Loucy (cell line): ENCODE measurements around the gene SLC27A5.

Experiments
- H2AFZ ChIP-seq: fragments of 200-600 bp; sonication (generic); 2 replicates; pipeline ENCODE4 v1.6.0; 2016; ENCODE audit warnings: antibody characterized with exemption, mild to moderate bottlenecking, low read length, moderate library complexity
- H3F3A ChIP-seq: fragments of 200-600 bp; 2 replicates; pipeline ENCODE4 v1.6.0; 2016; ENCODE audit warnings: antibody characterized with exemption, low read depth, mild to moderate bottlenecking
- H3K27me3 ChIP-seq: fragments of 200-600 bp; sonication (generic); 2 replicates; pipeline ENCODE4 v1.6.1; 2014; ENCODE audit warnings: low read length, mild to moderate bottlenecking; ENCODE audit not compliant: insufficient read depth, poor library complexity, severe bottlenecking
- H3K36me3 ChIP-seq: fragments of 200-600 bp; sonication (generic); 2 replicates; pipeline ENCODE4 v1.6.1; 2016; ENCODE audit warnings: low read length; ENCODE audit not compliant: insufficient read depth
- H3K4me1 ChIP-seq: fragments of 200-600 bp; sonication (generic); 2 replicates; pipeline ENCODE4 v1.5.1; 2014; ENCODE audit warnings: low read length, mild to moderate bottlenecking; ENCODE audit not compliant: insufficient read depth, poor library complexity, severe bottlenecking
- H3K4me2 ChIP-seq: fragments of 200-600 bp; sonication (generic); 2 replicates; pipeline ENCODE4 v1.6.0; 2014; ENCODE audit warnings: antibody characterized with exemption, low read length, low read depth, mild to moderate bottlenecking; ENCODE audit not compliant: poor library complexity, severe bottlenecking
- H3K4me3 ChIP-seq: fragments of 200-600 bp; sonication (generic); 2 replicates; pipeline ENCODE4 v1.5.1; 2014; ENCODE audit warnings: low read length, mild to moderate bottlenecking, mixed read lengths; ENCODE audit not compliant: poor library complexity, severe bottlenecking
- H3K79me2 ChIP-seq: fragments of 200-600 bp; sonication (generic); 2 replicates; pipeline ENCODE4 v1.6.1; 2014; ENCODE audit warnings: low read length; ENCODE audit not compliant: insufficient read depth
- H3K9ac ChIP-seq: fragments of 200-600 bp; sonication (generic); 2 replicates; pipeline ENCODE4 v1.6.0; 2014; ENCODE audit warnings: mild to moderate bottlenecking, low read depth, low read length, moderate library complexity; ENCODE audit not compliant: poor library complexity, severe bottlenecking
- H3K9me2 ChIP-seq: fragments of 200-600 bp; sonication (generic); replicated peaks from 2 replicates; pipeline ENCODE4 v1.6.1; 2016; ENCODE audit warnings: low read depth, low read length, mixed read lengths
- H3K9me3 ChIP-seq: fragments of 200-600 bp; sonication (generic); 2 replicates; pipeline ENCODE4 v1.6.1; 2014; ENCODE audit warnings: mild to moderate bottlenecking, antibody characterized with exemption, low read length, low read depth; ENCODE audit not compliant: insufficient read depth
- H4K20me1 ChIP-seq: fragments of 200-600 bp; sonication (generic); 2 replicates; pipeline ENCODE4 v1.6.0; 2014; ENCODE audit warnings: antibody characterized with exemption, low read length, mild to moderate bottlenecking; ENCODE audit not compliant: insufficient read depth, poor library complexity, severe bottlenecking
- CTCF ChIP-seq: fragments of 200-600 bp; sonication (generic); conservative IDR thresholded peaks from 2 replicates; pipeline ENCODE4 v1.5.1; 2014; ENCODE audit warnings: mild to moderate bottlenecking, antibody characterized with exemption, low read length
- EZH2phosphoT487 ChIP-seq: fragments of 200-600 bp; IDR thresholded peaks from 2 replicates; pipeline ENCODE4 v1.6.1; 2018; ENCODE audit warnings: antibody characterized with exemption, mild to moderate bottlenecking, moderate library complexity, borderline replicate concordance

The SLC27A5 gene

DNA sequence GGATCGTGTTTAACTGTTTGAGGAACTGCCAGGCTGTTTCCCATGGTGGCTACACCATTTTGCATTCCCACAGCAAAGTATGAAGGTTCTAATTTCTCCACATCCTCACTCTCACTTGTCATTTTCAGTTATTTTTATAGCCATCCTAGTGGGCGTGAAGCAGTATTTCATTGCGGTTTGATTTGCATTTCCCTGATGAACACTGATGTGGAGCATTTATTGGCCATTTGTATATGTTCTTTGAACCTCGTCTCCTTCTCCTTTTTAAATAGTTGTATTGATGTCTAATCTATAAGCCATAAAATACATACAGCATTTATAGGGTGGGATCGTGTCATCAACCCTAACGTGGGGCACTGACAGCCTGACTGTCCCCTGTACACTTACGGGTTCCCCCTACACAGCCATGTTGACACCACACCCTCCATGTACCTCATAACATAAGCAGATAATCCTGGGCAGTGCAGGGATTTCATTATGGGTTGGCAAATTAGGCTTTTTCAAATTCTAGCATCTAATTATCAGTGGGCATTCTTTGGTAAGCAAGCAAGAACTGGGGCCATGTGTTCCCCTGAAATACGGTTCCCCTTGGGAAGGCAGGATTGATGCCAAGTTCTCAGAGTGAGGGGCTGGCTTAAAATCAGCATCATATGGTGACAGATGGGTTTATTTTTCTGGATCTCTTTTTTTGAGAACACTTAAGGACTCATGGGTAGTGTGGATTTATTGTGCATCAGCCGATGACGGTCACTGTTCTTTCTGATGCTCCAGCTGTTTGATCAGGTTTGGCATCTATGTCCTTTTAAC lies 19.4 kb upstream of the SLC27A5 start:
- H4K20me1 ChIP-seq, result no peaks in the 10 kb centered on the region
- H3K79me2 ChIP-seq, result no peaks in the 10 kb centered on the region
- H3K9me3 ChIP-seq, result no peaks in the 10 kb centered on the region
- no peaks in the 10 kb centered on the region for H3K36me3 ChIP-seq
- no peak overlapping the region for H3K9ac ChIP-seq
- no peak overlapping the region for H3K4me3 ChIP-seq
- no peaks in the 10 kb centered on the region; the same call in 1 of the 2 replicates for H3F3A ChIP-seq
- no peaks in the 10 kb centered on the region for H3K27me3 ChIP-seq
- no peak overlapping the region for H2AFZ ChIP-seq
- H3K4me1 ChIP-seq, result peaks cover 12% of the 10 kb centered on the region
- no peaks in the 10 kb centered on the region for H3K9me2 ChIP-seq
- TF ChIP-seq CTCF, result no peak
- TF ChIP-seq EZH2phosphoT487, result no peak
- peak overlapping the region; percentile 35 for H3K4me2 ChIP-seq

DNA sequence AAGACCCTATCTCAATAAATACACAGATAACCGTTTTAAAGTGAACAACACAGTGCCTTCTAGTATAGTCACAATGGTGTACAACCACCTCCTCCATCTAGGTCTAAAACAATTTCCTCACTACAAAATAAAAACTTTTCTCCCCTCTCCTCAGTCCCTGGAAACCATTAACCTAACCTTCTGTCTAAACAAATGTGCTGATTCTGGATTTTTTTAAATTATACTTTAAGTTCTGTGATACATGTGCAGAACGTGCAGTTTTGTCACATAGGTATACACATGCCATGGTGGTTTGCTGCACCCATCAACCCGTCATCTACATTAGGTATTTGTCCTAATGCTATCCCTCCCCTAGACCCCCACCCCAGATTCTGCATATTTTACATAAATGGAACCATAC lies 17.6 kb upstream of the SLC27A5 start:
- no peaks in the 10 kb centered on the region for H3K9me2 ChIP-seq
- no peaks in the 10 kb centered on the region for H4K20me1 ChIP-seq
- no peak overlapping the region for H3K9ac ChIP-seq
- no peaks in the 10 kb centered on the region for H3K27me3 ChIP-seq
- no peak overlapping the region for H3K4me3 ChIP-seq
- H3K36me3 ChIP-seq, result no peaks in the 10 kb centered on the region
- no peak overlapping the region for H2AFZ ChIP-seq
- no peaks in the 10 kb centered on the region for H3K9me3 ChIP-seq
- H3K79me2 ChIP-seq, result no peaks in the 10 kb centered on the region
- no peaks in the 10 kb centered on the region for H3F3A ChIP-seq
- peaks cover 12% of the 10 kb centered on the region for H3K4me1 ChIP-seq
- TF ChIP-seq EZH2phosphoT487 (no peak), CTCF (no peak)
- H3K4me2 ChIP-seq, result no peak overlapping the region

- H3F3A ChIP-seq, result no peaks in the 10 kb centered on the region
- H3K36me3 ChIP-seq, result no peaks in the 10 kb centered on the region
- no peak overlapping the region for H3K4me2 ChIP-seq
- no peak overlapping the region for H3K9ac ChIP-seq
- no peaks in the 10 kb centered on the region for H3K9me2 ChIP-seq
- H2AFZ ChIP-seq, result no peak overlapping the region
- H3K4me1 ChIP-seq, result peaks cover 12% of the 10 kb centered on the region
- no peaks in the 10 kb centered on the region for H3K9me3 ChIP-seq
- no peaks in the 10 kb centered on the region for H4K20me1 ChIP-seq
- no peak overlapping the region for H3K4me3 ChIP-seq
- H3K27me3 ChIP-seq, result no peaks in the 10 kb centered on the region
- no peak for TF ChIP-seq CTCF
- TF ChIP-seq EZH2phosphoT487, result no peak
- H3K79me2 ChIP-seq, result peaks cover 10% of the 10 kb centered on the region
Observed at GRCh38 chr19:58522709-58523108, 10.9 kb upstream of the SLC27A5 start.
